Astrocyte of the cerebellum (primary cell): ENCODE results near the gene TENT4A.

Source experiments
- DNase-seq: peaks from one replicate; pipeline ENCODE4 v3.0.0-alpha.2; 2011; ENCODE audit warnings: low read depth
- H3K4me3 ChIP-seq: 2 replicates; pipeline ENCODE4 v1.5.1; 2011; ENCODE audit warnings: mild to moderate bottlenecking, low read depth, low read length, moderate library complexity
- in situ Hi-C: cut with HindIII; loops from 2 replicates; pipeline ENCODE4 v1.10.0; 2017; ENCODE audit warnings: low sequenced_read_pairs
- TF ChIP-seq, protein P1 (sequence below): IDR thresholded peaks from 2 replicates; pipeline ENCODE4 v1.5.1; 2012; ENCODE audit warnings: low read length, low read depth, moderate library complexity, mild to moderate bottlenecking; ENCODE audit errors: missing control alignments

TENT4A gene

DNA sequence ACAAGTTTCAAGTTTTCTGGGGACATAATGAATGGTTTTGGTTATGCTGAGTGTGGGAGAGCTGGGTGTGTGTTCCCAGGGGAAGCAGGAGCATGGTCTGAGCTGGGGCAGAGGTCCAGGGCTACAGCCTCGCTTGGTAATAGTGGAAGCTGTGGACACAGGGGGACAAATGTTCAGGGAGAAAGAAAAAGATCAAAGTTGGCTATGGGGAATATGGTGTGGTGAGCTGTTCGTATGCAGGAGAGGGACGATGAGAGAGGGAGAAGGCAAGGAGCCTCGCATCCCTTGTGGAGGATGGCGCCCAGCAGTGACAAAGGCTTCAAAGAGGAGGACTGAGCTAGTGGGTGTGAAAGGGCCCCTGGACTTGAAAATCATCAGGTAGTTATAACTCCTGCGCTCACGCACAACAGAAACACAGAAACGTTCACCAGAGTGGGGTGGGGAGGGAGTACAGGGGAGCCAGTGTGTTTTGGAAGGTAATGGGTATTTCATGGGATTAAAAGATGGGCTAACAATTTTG lies 77.2 kb downstream of the TENT4A start:
- DNase-seq, result no peak
- in situ Hi-C loops, result no loop called here
- H3K4me3 ChIP-seq, result no peak overlapping the region
- TF ChIP-seq, protein P1, sequence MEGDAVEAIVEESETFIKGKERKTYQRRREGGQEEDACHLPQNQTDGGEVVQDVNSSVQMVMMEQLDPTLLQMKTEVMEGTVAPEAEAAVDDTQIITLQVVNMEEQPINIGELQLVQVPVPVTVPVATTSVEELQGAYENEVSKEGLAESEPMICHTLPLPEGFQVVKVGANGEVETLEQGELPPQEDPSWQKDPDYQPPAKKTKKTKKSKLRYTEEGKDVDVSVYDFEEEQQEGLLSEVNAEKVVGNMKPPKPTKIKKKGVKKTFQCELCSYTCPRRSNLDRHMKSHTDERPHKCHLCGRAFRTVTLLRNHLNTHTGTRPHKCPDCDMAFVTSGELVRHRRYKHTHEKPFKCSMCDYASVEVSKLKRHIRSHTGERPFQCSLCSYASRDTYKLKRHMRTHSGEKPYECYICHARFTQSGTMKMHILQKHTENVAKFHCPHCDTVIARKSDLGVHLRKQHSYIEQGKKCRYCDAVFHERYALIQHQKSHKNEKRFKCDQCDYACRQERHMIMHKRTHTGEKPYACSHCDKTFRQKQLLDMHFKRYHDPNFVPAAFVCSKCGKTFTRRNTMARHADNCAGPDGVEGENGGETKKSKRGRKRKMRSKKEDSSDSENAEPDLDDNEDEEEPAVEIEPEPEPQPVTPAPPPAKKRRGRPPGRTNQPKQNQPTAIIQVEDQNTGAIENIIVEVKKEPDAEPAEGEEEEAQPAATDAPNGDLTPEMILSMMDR, result no peak

DNA sequence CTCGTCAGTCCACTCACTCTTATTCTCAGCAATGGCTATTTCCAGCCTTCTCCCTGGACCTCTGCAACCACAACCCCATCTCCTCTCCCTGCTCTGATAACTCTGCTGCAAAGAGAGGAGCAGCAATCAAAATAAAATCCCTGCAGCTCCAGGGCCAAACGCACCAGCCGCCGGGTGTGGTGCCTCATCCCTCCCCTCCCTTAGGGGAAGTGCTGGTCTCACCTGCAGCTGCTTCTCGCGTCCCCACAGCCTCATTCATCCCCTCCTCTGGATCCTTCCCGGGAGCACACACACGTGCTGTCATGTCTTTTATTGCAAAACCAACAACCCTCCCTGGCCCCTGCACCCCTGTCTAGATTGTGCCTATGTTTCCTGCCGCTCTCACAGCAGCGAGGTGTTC lies 77.8 kb downstream of the TENT4A start:
- TF ChIP-seq, protein P1, result no peak
- H3K4me3 ChIP-seq, result no peak overlapping the region
- DNase-seq, result no peak
- in situ Hi-C loops, result no loop called here

DNA sequence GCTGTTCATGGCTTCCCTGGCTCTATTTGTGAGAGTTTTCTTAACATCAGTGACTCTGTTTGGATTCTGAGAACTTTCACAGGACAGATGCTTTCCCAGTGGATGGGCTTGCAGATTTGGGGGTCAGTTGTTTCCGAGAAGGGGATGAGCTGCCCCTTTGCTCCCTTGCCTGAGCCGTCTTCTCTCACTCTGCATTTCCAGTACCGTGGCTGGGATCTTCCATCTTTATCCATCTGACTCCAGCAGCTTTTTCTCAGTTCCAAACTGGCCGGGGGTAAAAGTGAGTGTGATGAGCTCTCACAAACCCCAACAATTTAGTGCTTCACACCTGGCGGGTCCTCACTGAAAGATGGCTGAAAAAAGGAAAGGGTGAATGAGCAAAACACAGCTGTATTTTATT lies 79.1 kb downstream of the TENT4A start:
- TF ChIP-seq, protein P1, result no peak
- H3K4me3 ChIP-seq, result no peak overlapping the region
- in situ Hi-C loops, result no loop called here
- DNase-seq, result no peak

DNA sequence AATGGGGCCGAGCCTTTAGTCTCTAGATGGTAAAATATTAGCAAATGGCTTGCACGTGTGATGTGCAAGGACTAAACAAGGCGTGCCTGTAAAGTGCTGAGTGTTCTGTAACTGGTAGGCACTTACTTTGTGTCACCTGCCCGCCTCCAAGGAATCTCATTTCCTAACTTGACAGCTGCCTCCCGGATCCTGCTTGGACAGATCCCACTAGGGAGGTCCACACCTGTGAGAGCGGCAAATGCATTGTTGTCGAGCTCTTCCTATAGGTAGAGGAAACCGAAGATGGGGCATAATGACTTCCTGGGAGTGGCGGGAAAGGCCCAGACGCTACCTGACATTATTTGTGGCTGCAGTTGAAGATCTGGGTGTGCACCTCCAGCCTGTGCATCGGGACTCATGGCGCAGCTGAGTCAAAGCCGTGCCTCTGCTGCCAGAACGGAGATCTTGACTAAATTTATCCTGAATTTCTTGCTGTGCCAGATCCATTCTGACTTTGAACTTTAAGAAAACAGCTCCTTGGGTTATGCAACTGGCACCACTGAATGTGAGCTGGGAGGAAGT lies 79.8 kb downstream of the TENT4A start:
- TF ChIP-seq, protein P1, result no peak

GRCh38 chr5:6801236-6801635 lies 88.0 kb downstream of the TENT4A start:
- no peak overlapping the region for H3K4me3 ChIP-seq
- TF ChIP-seq, protein P1, result no peak
- in situ Hi-C loops, result no loop called here
- DNase-seq, result no peak

More for the DNA sequence above, 79.8 kb downstream of the TENT4A start:
- H3K4me3 ChIP-seq, result no peak overlapping the region
- no peak for DNase-seq
- in situ Hi-C loops, result no loop called here

GRCh38 chr5:6803981-6804550 lies 90.8 kb downstream of the TENT4A start:
- no peak overlapping the region for H3K4me3 ChIP-seq
- in situ Hi-C loops, result no loop called here
- no peak for DNase-seq
- TF ChIP-seq, protein P1, result no peak
